ENCODE measurements around the gene DEGS2.
A peak's percentile ranks its signal among the peaks of the same experiment; 100 is the strongest.
"Not testable (repeated sequence)": the region's sequence is repeated elsewhere in the genome, so short reads cannot be mapped to it uniquely, and the experiment has no call there.

The DEGS2 gene

GRCh38 chr14:100178691-100179090 is 19.2 kb upstream of the DEGS2 start:
- ATAC-seq (no peak), DNase-seq (no peak)

DNA sequence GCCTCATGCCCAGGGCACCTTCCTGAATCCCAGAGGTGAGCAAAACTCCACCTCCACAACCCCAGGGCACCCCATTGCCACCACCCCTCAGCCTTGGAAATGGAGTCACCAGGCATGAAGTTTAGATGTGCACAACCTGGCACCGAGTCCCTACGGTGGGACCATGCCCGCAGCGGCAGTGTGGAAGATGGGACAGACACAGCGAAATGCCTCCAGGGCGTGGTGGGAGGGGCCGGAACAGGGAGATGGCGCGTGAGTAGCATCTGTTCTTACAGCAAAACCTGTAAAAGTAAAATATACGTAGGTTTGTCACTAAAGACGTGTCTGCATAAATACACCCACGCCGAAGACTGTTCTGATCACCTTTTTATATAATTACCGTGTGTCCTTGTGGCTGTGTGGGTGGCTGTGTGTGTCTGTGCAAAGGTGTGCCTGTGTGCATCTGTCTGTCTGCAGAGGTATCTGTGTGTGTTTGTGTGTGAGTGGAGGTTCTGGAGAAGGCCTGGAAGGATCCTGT is 17.4 kb upstream of the DEGS2 start:
- no peak for DNase-seq
- no peak for ATAC-seq

DNA sequence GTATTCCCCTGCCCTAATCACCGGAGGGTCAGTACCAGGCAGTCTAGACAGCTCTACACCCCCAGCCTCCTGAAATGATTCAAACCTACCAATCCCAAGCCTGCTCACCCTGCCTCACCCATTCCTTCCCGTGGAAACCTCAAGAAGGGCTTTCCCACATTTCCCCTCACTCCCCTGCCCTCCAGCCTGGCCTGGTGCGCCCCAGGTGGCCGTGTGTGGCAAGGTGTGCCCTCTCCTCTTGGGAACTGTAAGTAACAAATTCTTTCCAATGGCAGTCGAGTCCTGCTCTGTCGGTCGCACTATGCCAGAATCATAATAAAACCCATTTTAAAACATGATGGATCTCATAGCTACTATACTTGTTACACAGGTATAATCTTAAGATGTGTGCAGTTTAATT is 13.9 kb upstream of the DEGS2 start:
- ATAC-seq (no peak), DNase-seq (no peak)

GRCh38 chr14:100172811-100173210 is 13.4 kb upstream of the DEGS2 start:
- DNase-seq (no peak), ATAC-seq (no peak)

DNA sequence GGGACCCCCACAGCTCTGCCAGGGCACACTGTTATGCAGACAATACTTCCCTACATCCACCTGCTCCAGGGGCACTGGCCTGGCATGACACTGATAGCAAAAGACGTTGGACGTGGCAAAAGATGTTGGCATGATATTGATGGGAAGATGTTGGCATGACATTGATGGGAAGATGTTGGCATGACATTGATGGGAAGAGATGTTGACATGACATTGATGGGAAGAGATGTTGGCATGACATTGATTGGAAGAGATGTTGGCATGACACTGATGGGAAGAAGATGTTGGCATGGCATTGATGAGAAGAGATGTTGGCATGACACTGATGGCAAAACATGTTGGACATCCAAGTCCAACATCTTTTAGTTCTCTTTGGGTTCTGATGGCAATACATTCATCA is 11.4 kb upstream of the DEGS2 start:
- no peak for DNase-seq
- no peak for ATAC-seq

DNA sequence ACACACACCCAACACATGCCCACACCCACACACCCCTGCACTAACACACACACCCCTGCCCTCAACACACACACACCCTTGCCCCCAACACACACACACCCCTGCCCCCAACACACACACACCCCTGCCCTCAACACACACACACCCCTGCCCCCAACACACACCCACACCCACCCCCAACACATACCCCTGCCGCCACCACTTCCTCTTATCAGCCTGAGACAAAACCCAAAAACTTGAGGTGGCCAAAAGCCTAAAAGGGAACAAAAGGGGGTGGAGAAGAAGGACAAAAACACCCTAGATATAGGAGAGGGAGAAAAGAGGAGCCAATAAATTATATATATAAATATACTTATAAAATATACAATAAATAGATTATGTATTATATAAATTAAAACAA is 9.1 kb upstream of the DEGS2 start:
- no peak for DNase-seq
- no peak for ATAC-seq

DNA sequence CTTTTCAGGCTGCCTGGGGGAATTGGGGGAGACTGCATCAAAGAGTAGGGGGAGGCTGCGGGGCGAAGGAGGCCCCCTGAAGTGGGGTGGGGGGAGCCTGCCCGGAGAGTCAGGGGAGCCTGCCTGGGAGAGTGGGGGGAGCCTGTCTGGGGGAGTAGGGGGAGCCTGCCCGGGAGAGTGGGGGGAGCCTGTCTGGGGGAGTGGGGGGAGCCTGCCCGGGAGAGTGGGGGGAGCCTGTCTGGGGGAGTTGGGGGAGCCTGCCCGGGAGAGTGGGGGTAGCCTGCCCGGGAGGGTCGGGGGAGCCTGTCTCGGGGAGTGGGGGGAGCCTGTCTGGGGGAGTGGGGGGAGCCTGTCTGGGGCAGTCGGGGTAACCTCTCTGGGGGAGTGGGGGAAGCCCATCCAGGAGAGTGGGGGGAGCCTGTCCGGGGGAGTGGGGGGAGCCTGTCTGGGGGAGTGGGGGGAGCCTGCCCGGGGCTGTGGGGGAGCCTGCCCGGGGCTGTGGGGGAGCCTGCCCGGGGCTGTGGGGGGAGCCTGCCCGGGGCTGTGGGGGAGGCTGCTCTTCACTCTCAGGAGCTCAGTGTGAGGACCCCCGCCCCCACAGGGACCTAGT is 6.5 kb upstream of the DEGS2 start:
- ATAC-seq (peak; percentile 16), DNase-seq (no peak)

GRCh38 chr14:100165376-100165775 is 5.9 kb upstream of the DEGS2 start:
- no peak for ATAC-seq
- DNase-seq, result no peak

DNA sequence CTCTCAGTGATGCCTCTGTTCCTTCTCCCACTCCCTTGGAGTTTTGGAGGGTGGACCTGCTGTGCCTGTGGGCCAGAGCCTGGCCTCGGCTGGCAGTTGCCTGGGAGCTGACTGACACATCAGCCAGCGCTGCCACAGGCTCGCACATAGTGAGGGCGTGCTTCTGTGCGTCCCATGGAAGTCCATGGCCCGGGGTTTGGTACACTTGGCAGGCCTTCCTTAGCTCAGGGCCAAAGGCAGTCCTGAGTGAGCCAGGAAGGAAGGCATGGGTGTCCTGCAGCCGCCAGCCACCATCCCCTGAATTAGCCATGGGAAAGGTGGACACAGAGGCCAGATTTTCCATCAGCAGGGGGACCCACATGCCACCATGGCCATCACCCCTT is 1.1 kb upstream of the DEGS2 start:
- ATAC-seq, result no peak
- DNase-seq, result no peak

GRCh38 chr14:100159865-100160533 is 554 bp upstream of the DEGS2 start:
- no peak for ATAC-seq
- no peak for DNase-seq

- no peak for ATAC-seq
Observed at GRCh38 chr14:100158566-100159093, 815 bp downstream of the DEGS2 start.

DNA sequence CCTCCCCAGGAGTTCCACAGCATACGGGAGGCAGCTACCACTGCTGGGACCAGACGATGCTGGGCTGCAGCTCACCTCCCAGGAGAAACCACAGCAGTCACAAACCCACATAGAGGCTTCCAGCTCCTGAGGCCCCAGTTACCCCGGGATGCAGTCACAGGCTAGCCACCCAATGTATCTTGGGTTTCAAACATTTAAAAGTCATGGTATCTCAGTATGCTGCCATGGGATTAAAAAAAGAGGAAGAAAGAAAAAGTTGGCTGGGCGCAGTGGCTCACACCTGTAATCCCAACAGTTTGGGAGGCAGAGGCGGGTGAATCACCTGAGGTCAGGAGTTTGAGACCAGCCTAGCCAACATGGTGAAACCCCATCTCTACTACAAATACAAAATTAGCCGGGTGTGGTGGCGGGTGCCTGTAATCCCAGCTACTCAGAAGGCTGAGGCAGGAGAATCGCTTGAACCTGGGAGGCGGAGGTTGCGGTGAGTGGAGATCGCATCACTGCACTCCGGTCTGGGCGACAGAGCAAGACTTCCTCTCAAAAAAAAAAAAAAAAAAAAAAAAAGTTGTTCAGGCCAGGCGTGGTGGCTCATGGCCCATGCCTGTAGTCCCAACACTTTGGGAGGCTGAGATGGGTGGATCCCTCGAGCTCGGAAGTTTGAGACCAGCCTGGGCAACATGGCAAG is 1.8 kb downstream of the DEGS2 start:
- not testable (repeated sequence) for DNase-seq, ATAC-seq

More at GRCh38 chr14:100158566-100159093, 815 bp downstream of the DEGS2 start:
- no peak for DNase-seq

DNA sequence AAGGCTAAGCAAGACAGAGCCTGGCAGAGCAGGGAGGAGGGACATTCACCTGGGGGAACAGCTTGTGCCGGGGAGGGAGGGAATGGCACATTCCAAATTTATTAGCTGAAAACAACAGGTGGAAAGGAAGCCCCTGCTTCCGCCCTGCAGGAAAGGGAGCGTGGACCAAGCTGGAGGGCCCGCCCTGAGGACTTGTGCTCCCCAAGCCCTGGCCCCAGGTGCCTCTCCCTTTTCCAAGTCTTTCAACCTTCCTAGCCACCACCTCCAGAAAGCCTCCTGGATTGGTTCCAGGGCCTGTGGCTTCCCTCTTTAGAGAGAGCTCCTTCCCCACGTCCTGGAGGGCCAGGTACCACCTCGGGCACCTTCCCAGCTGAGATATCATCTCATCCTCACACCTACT is 2.7 kb downstream of the DEGS2 start:
- DNase-seq, result no peak

DNA sequence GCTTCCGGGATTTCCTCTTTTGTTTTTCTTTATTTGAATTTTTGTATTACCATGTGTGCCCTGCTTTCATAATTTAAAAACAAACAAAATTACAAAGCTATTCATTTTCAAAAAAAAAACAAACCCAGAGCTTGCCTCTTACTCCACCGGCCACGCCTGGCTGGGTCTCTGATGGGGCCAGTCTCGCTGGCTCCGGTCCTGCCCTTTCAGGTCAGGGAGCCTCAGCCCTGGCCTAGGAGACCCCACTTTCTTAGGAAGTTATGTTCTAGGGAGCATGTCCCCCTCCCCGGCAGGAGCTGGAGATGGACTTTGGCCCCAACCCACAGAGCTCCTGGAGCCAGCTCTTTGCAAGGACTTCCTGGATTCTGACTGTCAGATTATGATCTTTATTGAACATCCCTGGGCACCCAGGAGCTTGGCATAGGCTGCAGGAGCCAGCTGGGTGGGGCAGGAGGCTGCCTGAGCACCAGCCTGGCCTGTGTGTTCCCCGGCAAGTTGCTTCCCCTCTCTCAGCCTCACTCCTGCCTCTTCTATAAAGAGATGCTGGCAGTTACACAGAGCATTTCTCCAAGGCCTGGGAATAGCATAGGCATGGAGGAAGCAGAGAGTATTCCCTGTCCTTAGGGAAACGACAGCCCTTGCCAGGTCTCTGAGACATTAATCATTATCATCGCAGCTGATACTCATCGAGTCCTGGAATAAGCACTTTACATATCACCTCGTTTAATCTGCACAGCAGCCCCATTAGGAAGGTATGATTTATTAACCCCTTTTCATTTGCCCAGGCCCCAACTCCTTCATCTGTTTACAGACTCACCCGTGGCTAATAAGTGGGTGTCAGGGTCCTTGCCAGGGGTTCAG is 3.5 kb downstream of the DEGS2 start:
- ATAC-seq (no peak), DNase-seq (no peak)

More for the DNA sequence above, 2.7 kb downstream of the DEGS2 start:
- no peak for ATAC-seq

DNA sequence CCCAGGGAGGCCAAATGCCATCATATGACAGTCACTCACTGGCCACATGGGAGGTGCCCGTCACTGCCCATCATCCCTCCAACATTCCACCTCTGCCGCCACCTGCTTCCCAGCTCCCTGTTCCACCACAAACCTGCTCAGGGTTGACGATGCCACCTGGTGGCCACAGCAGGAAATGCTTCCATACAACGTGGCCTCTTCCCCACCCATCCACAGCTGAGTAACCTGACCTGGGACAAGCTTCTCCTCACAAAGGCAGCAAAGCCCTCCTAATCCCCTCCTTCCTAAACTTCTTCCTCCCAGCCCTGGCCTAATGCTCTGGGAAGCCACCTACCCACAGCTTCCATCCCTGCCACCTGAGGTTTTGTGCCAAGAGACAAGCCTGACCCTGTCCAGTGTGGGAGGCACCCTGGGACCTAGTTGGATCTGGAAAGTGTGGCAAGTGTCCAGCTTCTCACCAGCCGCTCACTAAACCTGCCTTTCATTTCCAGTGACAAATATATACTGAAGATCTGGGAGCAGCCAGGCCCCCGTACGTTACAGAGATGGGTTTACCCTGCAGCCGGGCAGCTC is 4.3 kb downstream of the DEGS2 start:
- DNase-seq (peak; percentile 65), ATAC-seq (no peak)

GRCh38 chr14:100153560-100153959 is 5.9 kb downstream of the DEGS2 start:
- ATAC-seq, result no peak
- no peak for DNase-seq

DNA sequence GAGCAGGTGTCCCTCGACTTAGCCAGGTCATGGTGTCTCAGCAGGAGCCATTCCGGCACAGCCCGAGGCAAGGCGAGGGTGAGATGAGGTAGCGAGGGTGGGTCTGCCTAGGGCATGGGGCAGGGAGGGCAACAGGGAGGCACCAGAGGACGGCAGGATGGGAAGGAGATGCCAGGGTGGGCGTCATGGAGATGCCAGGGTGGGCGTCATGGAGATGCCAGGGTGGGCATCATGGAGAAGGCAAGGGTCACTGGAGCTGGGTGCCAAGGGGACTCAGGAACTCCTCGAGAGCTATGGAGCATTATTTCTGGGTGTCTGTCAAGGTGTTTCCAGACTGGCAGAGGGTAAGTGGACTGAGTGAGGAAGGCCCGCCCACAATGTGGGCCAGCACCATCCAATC is 7.4 kb downstream of the DEGS2 start:
- ATAC-seq, result no peak
- DNase-seq, result no peak

GRCh38 chr14:100150932-100151587 is 8.4 kb downstream of the DEGS2 start:
- ATAC-seq (no peak), DNase-seq (no peak)

- DNase-seq (no peak), ATAC-seq (no peak)
Observed at GRCh38 chr14:100149851-100150611, 9.4 kb downstream of the DEGS2 start.

All from stimulated activated naive CD8-positive, alpha-beta T cell treated with anti-CD3 and anti-CD28 coated beads, Interleukin-15, Interleukin-2, amounts not matched to agents 100 U/mL and 50 U/mL, for 24 hours (primary cell).